SIG-M5 treated with dmso at 0.1 percent for 504 hours (cell line): ENCODE results near the gene NT5C1A.

ENCODE experiments used
- DNase-seq: peaks from one replicate; lab custom pipeline; 2025; ENCODE audit not compliant: unreplicated experiment; lab: John Stamatoyannopoulos, UW

The NT5C1A gene

DNA sequence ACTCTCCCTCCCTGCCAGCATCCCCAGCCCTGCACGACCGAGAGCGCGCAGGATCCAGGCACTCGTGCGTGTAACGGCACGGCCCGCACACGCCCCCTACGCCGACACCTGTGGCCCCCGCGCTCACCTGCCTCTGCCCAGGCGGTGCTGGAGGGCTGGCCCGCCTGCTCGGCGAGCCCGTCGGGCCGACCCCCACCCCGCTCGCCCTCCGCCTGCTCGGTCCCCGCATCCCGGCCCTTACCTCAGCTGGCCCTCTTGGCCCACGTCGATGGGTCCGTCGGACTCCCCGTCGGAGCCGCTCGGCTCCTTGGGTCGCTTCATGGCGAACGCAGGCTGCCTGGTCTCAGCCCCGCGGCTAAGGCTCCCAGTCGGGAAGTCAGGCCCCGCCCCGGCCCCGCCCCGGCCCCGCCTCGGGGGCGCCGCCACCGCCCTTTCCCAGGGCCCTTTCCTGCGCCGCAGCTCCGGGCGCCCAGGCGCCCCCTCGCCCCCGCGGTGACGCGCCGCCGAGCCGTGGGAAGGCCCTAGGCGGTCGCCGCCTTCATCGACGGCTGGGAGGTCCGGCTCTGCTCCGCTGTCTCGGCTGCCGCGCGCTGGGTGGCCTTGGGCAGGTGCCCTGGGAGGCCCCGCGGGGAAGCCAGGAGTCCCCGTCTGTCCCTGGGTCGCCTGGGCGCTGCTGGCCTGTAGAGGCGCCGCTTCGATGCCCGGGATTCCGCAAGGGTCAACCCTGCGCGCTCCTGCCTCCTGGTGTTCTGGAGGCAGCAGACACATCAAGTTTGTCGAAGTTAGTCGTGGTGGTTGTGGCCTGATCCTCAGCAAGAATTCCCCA is 32.4 kb downstream of the NT5C1A start, which contains the start of gene HEYL:
TSS of gene HEYL (minus strand) at position 339 of the 826 bp plus-strand sequence. CDS start at position 321, 18 bp downstream.
- DNase-seq, result peak; percentile 39

DNA sequence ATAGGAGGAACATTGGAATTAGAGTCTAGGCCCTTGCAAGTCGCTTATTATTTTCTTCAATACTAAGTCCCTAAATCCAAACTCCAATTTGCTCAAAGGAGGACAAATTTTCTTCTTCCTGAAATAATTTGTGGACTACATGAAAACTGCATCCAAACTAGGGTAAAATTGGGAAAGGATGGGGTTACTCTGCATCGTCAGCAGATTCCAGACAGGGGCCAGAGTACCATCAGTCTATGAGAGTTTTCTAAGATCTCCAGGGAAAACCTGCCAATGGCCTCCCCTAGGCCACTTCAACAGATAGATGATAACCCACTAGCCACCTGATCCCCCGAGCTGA is 33.0 kb downstream of the NT5C1A start:
- DNase-seq, result no peak

DNA sequence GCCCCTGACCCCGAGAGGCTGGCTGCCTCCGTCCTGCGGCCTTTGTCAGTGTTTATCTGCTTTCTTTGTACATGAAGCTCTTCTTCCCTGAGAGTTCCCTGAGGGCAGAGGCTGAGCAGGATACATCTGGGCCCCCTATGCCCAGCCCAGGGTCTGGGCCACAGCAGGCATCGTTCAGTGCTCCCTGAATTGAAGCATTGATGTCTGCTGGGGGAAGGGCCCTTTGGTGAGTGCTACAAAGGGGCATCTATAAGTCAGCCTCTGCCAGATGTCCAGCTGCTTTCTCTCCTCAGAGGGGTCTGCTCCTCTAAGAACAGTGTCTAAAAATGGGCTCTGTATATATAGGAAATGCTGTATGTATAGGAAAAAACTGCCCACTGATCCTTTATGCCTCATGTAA is 34.5 kb downstream of the NT5C1A start:
- no peak for DNase-seq

DNA sequence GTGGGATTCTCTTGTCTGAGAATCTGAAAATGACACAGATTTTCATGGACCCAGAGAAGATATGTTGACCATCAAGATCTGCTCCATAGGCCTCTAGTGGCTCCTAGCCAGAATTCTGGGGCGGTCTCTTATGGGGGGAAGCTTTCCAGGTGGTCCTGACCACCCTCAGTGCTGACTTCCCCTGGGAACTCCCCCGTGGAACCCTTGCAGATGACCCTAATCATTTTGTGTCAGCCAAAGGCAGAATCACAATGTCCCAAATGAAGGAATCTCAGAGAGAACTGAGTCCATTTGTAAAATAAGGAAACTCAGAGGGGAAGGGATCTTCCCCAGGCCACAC is 36.1 kb downstream of the NT5C1A start:
- no peak for DNase-seq

DNA sequence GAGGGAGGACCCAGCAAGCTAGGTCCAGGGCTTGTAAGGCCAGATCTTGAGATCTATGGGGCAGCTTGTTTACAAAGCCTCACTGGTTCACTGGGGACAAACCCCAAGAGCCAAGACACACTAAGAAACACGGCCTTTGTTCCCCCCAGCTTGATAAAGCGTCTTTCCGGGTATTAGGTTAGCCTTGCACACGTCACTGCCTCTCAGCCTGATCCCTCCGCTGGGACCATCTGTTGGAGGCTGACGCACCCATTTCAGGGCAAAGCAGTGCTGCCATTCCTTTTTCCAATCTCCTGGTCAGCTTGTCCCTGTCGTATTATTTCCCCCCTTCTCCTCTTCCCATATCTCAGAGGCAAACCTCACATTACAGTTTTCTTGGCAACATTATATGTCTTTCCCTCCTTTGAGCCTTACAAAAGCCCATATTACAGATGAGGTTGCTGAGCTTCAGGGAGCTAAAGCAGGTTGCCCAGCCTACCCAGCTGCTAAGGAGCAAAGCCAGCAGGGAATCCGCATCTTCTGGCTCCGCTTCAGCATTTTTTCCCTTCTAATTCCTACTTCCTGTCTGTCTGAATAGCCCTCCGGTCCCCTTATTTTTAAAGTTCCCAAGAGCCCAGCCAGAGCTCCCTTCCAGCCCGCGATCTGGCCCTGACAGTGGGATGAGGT is 36.6 kb downstream of the NT5C1A start:
- DNase-seq, result no peak

DNA sequence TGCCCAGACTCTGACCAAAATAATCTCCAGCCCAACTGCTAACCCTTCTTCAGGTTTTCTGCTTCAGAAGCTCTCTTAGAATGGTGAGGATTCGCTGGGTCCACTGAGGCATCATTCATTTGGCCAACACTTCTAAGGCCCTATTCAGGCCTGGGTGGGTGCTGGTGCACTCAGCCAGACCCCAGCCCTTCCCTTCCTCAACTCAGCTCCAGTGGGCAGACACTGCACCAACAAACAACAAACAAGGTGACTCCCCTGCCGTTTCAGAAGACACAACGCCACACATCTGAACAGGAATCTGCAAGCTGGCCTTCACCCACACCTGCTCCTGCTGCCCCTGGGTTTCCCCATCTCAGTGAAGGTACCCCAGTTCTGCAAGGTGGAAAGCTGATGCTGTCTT is 38.5 kb downstream of the NT5C1A start:
- no peak for DNase-seq

DNA sequence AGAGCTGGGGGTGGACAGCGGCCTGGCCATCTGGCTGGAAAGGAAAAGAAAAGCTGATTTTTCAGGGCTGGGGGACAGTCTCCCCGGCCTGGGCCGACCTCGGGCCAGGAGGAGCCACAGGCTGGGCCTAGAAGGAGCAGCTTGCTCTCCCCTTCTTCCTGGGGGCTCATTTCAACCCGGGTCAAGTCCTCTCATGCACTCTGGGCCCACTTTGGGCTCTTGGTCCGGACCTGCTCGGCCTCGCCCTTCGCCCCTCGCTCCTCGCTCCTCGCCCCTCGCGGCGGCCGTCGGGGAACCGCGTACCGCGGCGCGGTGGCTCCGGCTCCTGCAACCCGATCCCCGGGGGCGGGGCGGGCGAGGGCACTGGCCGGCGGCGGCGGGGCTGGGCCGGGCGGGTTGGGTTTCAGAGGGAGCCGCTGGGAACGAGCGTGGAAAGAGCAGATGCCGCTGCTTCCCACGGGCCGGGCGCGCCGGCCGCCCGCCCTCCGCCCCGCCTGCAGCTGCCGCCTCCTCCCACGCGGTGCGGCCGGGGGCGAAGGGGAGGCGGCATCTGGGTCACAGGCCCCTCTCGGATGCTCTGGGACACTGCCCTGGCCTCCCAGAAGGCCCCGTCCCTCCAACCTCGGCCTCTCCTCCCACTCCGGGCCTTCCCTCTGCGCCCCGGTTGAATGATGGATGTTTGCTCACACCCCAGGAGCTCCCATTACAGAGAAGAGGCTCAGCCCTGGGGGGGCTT is 39.1 kb downstream of the NT5C1A start:
- no peak for DNase-seq

DNA sequence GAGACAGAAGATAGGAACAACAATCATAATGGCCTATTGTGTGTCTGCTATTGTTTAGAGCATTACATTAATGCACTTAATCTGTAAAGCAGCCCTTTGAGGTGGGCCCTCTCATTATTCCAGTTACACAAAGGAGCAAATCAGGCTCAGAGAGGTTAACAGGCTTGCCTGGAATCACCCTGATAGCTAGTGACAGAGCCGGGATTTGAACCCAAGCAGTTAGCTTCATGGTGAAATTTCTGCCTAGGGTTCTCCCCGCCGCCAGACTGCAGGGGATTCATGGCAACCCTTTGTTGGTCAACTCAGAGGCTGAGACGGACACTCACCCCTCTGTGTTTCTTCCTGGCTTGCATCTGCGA is 39.6 kb downstream of the NT5C1A start:
- DNase-seq, result no peak

DNA sequence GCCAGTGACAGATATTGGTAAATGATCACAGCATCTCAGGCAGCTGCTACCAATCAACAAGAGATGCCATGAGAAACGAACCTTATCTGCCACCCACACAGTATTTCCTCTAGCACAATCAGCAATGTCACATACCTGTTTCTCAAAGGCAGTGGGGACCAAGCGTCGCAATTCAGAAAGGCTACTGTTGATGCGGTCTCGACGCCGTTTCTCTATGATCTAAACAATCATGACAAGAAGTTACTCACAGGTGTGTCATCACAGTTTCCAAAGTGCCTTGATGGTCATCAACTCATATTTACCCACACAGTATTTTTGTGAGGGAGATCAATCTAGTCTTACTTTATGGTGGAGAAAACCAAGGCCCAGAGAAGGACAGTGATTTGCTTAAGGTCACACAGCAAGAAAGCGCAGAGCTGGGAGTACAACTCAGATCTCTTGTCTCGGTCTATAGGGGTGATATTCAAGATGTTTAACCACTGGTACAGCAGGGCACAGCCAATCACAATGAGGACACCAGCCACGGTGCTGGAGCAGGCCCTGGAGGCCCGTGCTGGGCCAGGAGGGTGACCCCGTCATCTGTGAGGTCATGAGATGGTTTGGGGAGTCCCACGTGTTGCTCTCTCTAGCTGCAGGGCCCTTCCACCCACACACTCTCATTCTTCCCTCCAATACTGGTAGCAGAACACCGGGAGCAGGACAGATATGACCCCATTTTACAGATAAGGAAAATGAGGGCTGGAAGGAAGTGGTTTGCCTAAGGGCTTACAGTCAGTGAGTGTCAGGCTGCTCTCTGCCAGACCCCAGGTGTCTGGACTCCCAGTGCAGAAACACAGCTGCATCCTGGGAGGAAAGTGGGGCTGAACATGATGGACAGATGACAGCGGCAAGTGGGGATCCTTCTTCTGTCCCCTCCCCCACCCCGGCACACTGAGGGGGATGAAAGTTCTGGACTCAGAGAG is 40.3 kb downstream of the NT5C1A start:
- no peak for DNase-seq

DNA sequence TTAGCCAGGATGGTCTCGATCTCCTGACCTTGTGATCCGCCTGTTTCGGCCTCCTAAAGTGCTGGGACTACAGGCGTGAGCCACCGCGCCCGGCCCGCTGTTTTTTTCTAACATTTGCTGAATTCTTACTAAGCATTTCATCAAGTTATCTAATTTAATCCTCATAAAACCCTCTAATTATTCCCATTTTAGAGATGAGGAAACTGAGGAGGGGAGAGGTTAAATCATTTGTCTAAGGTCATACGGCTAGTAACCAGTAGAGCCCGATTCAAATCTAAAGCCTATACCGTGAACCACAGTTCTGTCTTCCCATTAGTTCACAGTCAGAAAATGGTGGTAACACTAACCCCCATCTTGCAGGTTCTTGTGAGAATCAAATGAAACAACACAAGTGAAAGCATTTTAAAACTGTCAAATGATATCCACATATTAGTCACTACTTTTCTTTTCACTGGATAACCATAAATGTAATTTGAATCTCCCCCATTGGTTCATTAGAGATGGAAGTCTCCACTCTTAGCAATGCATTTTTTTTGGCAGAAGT is 43.0 kb downstream of the NT5C1A start:
- no peak for DNase-seq

DNA sequence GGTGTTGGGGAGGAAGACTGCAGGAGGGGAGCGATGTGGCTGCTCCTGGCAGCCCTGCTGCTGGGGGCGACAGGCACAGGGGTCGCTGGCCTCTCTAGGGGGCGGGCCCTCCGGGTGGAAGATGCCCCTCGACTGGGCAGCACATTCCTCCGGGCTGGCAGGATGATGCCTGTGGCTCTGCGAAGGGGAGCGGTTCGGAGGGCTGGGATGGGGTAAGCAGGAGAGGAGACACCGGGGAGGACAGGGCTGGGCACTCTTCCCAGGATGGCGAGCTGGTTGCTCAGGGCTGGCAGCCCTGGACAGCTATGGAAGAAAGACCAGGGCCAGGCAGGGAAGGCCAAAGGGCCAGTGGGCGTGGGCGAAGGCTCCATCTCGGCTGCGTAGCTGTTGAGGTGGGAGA is 45.3 kb downstream of the NT5C1A start:
- no peak for DNase-seq

DNA sequence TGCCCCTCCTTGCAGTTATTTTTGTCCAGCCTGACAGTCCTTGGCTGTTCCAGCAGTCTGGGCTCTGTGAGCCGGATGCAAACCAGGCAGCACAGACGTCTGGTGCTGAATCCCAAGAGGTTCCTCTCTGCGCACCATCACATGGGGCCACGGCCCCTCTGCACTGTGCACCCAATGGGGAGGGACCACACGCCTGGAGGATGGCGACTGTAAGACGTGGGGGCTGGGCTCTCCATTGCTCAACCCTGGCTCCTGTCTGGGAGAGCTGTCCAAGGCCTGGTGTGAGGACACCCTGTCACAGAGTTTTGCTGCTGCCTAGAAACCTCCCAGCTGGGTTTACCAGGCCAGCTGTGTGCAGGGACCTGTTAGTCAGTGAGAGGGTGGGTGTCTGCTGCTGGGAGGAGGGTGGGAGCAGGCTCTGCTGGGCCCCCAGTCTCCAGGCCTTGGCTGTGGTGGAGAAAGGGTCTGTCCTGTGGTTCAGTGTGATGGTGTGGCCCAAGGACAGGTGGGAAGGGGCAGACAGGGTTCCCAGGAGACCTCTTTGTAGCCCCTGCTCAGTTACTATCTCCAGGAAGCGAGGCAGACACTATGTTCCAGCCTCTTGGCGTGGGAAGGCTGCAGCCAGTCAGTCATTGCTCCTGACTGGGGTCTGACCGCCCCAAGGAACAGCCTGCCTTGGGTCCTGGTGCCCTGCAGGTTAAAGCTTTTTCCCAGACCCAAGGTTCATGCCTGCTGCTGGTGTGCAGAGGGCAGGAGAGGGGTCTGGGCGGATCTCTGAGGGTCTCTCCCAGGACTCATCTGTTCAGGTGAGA is 46.2 kb downstream of the NT5C1A start:
- DNase-seq, result peak; percentile 55

DNA sequence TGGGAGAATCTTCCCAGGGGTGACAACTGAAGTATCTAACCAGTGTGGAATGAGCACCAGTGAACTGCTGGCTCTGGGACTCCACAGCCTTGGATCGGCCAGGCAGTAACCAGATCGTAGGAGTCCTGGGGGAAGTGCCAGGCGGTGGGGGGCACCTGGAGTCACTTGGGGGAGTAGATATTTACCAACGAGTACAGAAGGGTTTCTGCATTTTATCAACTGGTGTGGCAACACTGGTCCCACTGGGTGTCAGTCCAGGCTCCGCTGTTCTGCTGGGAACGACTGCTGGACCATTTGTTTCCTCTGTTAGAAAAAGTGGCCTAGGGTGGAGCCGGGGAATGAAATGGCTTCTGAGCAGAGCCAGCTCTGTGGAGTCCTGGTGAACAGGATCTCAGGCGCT is 46.9 kb downstream of the NT5C1A start:
- DNase-seq, result no peak

DNA sequence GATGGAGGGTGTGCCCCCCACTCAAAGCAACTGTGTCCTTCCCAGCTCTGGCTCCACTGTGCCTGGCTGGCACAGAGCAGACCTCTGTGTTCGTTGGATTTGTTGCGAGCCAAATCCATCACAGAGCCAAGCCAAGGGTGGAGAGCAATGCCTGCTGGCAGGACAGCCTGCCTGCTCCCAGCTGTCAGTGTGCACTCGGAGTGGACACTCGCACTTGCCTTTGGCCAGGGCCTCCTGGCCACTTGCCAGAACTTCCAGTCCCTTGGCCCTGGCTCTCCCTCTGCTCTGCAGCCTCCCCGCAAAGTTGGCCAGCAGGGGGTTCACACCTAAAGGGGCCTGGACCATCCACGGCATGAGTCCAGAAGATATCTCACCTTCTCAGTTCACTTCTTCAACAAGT is 48.9 kb downstream of the NT5C1A start:
- DNase-seq, result no peak

DNA sequence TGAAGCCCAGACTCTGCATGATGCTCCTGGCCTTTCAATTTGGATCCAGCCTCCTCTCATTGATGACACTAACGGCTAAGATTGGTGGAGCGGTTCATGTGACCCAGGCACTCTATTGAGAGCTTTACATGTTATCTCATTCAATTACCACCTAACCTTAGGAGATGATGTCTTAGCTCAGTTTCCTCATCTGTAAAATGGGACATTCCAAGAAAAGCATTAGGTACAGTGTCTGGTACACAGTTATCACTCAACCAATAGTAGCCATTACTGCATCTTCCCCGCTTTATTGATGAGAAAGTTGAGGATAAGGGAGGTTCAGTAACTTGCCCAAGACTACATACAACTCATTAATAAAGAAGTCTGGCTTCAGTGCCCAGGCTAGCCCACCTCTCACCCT is 49.5 kb downstream of the NT5C1A start:
- no peak for DNase-seq

DNA sequence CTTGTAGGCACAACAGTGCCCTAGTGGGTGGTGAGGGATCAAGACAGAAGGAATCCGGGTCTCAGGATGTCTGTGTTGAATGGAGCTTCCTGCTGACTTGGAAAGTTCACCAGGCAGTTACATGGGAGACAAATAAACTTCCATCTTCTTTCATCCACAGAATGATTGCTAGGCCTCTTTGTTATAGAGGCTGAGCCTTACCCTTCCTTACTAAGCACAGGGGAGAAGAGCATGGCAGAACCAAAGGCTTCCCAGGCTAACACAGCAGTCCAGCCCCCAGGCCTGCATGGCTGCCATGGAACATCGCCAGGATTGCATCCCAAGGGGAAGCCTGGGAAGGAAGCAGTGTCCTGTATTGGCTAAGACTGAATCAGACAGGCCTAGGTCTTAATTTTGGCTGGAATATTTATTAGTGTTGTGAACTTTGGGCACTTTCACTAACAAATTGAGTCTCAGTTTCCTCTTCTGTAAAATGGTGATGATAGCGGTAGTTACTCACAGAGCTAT is 51.2 kb downstream of the NT5C1A start:
- DNase-seq, result no peak

DNA sequence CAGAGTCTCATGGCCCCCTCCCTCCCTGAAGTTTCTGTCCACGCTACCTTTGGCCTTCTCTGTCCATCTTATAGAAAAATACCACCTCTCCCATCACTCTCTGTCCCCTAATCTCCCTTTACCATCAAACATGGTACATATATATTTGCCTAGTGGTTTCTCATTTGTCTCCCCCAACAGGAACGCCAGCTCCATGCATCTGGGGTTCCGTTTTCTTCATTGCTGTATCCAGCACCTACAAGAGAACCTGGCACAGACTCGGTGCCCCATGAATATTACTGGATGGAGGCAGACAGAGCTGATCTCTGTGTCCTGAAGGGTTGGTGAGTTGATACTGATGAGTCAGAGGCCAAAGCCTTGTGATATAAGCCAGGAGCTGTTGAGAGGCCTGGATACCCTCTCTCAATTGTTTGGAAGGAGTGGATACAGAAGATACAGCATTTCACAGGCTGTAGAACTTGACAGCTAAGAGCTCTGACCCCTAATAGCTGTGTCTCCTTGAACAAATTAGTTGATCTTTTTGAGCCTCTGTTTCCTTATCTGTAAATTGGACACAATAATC is 54.3 kb downstream of the NT5C1A start:
- no peak for DNase-seq

DNA sequence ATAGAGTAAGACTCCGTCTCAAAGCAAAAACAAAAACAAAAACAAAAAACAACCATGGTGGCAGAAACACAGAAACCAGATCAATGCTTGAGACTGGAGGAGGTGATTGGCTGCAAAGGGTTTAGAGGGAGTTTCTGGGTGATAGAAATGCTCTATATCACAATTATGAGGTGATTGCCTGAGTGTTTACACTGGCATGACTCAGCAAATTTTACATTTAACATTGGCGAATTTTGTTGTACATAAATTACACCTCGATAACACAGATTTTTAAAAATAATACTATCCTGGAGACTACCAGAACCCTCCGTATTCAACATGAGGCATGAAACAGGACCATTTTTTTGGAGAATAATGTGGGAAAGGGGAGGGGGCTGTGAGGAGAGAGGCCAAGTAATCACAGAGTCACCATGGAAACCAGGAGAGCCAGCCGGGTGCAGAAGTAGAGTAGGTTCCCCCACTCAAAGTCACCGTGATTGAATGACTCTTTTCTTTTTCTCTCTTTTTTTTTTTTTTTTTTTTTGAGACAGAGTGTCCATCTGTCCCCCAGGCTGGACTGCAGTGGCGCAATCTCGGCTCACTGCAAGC is 56.7 kb downstream of the NT5C1A start:
- DNase-seq, result no peak

DNA sequence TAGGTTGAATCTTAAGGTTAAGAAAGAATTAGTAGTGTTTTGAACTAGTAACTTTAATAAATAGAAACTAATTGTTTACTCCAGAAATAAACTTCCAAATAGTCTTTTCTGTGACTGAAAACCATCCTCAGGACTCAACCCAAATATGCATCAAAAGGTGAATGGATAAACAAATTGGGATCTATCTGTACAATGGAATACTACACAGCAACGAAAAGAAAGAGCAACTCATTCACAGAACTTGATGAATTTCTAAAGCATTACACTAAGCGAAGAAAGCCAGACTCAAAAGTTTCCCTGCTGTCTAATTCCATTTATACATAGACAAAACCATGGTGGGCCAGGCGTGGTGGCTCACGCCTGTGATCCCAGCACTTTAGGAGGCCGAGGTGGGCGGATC is 57.4 kb downstream of the NT5C1A start:
- no peak for DNase-seq
